CD14-positive monocyte (primary cell): ENCODE data around the gene RHOH. TPM values are rescaled to one million over a fixed set of nuclear protein-coding genes. Genes with fewer than 3 reads are reported as not detected.

Experiments
- DNase-seq, 3 donors: peaks; one replicate each; pipeline ENCODE4 v3.0.0-alpha.2; 2011 to 2022
- H2AFZ ChIP-seq: 2 replicates; pipeline ENCODE4 v1.6.0; 2012; ENCODE audit warnings: mild to moderate bottlenecking, low read depth, low read length, inconsistent platforms; ENCODE audit not compliant: insufficient read depth, poor library complexity, severe bottlenecking
- H3K27ac ChIP-seq, 2 donors: 1 replicate in 1 of 2; 2 replicates in 1 of 2; pipeline ENCODE4 v1.5.1; 2012 to 2013; ENCODE audit warnings: low read length in 2 of 2, control low read depth in 1 of 2, inconsistent platforms in 1 of 2, low read depth in 1 of 2, mild to moderate bottlenecking in 1 of 2
- H3K27me3 ChIP-seq, 2 donors: one replicate each; pipeline versions ENCODE4 v1.6.0 to v1.6.1; 2011 to 2013; ENCODE audit warnings: low read length in 2 of 2; ENCODE audit not compliant: control insufficient read depth in 2 of 2, insufficient read depth in 2 of 2
- H3K36me3 ChIP-seq, 2 donors: replicated peaks in 1 of 2; 1 replicate in 1 of 2; 2 replicates in 1 of 2; pipeline versions ENCODE4 v1.5.1 to v1.6.1; 2012 to 2013; ENCODE audit warnings: low read length in 2 of 2, control low read depth in 1 of 2, inconsistent platforms in 1 of 2, mild to moderate bottlenecking in 1 of 2; ENCODE audit not compliant: insufficient read depth in 2 of 2, control insufficient read depth in 1 of 2
- H3K4me1 ChIP-seq, 2 donors: 1 replicate in 1 of 2; 2 replicates in 1 of 2; pipeline versions ENCODE4 v1.5.1 to v1.6.1; 2012 to 2013; ENCODE audit warnings: low read length in 2 of 2, control low read depth in 1 of 2, inconsistent platforms in 1 of 2, mild to moderate bottlenecking in 1 of 2, moderate library complexity in 1 of 2; ENCODE audit not compliant: insufficient read depth in 2 of 2, control insufficient read depth in 1 of 2
- H3K4me2 ChIP-seq: replicated peaks from 2 replicates; pipeline ENCODE3; 2012; ENCODE audit warnings: low read length, moderate library complexity, mild to moderate bottlenecking; ENCODE audit not compliant: poor library complexity, severe bottlenecking; ENCODE audit errors: extremely low read depth
- H3K4me3 ChIP-seq, 3 experiments: fragments of 200-600 bp in 1 of 3; sonication (generic) in 1 of 3; replicated peaks in 1 of 3; 1 replicate in 2 of 3; 2 replicates in 1 of 3; pipeline ENCODE4 v1.5.1; 2011 to 2013; ENCODE audit warnings: low read length in 3 of 3, mild to moderate bottlenecking in 3 of 3, control low read depth in 2 of 3, low read depth in 2 of 3, inconsistent platforms in 1 of 3, moderate library complexity in 1 of 3
- H3K79me2 ChIP-seq: 2 replicates; pipeline ENCODE4 v1.6.0; 2012; ENCODE audit warnings: mild to moderate bottlenecking, control low read depth, inconsistent platforms, low read length, moderate library complexity; ENCODE audit not compliant: insufficient read depth
- H3K9ac ChIP-seq: 2 replicates; pipeline ENCODE4 v1.6.0; 2017; ENCODE audit warnings: low read length, mild to moderate bottlenecking; ENCODE audit not compliant: insufficient read depth, poor library complexity, severe bottlenecking
- H3K9me3 ChIP-seq, 2 donors: replicated peaks in 1 of 2; 1 replicate in 1 of 2; 2 replicates in 1 of 2; pipeline versions ENCODE4 v1.5.1 to v1.6.1; 2012 to 2013; ENCODE audit warnings: low read length in 2 of 2, control low read depth in 1 of 2; ENCODE audit not compliant: control insufficient read depth in 1 of 2, insufficient read depth in 1 of 2
- H4K20me1 ChIP-seq: 2 replicates; pipeline ENCODE4 v1.6.0; 2012; ENCODE audit warnings: mild to moderate bottlenecking, low read length, control low read depth, moderate library complexity; ENCODE audit not compliant: insufficient read depth
- H3K27ac Mint-ChIP-seq, 7 donors: one replicate each; pipeline ENCODE4 v1.8.0; 2020; ENCODE audit warnings: mild to moderate bottlenecking in 7 of 7, mixed read lengths in 7 of 7, moderate library complexity in 6 of 7, inconsistent platforms in 2 of 7
- H3K27me3 Mint-ChIP-seq, 3 donors: one replicate each; pipeline ENCODE4 v1.8.0; 2021 to 2022; ENCODE audit warnings: low read depth in 3 of 3, mild to moderate bottlenecking in 3 of 3, mixed read lengths in 3 of 3, moderate library complexity in 3 of 3, inconsistent platforms in 1 of 3
- H3K36me3 Mint-ChIP-seq, 2 donors: one replicate each; pipeline ENCODE4 v1.8.0; 2020; ENCODE audit warnings: mixed read lengths in 2 of 2, inconsistent platforms in 1 of 2, mild to moderate bottlenecking in 1 of 2
- H3K4me1 Mint-ChIP-seq: one replicate; pipeline ENCODE4 v1.8.0; 2020; ENCODE audit warnings: mild to moderate bottlenecking, mixed read lengths
- H3K4me3 Mint-ChIP-seq, 2 donors: one replicate each; pipeline ENCODE4 v1.8.0; 2020; ENCODE audit warnings: mild to moderate bottlenecking in 2 of 2, mixed read lengths in 2 of 2, moderate library complexity in 1 of 2
- H3K9me3 Mint-ChIP-seq, 7 donors: one replicate each; pipeline ENCODE4 v1.8.0; 2020 to 2022; ENCODE audit warnings: mixed read lengths in 7 of 7, mild to moderate bottlenecking in 6 of 7, moderate library complexity in 6 of 7, inconsistent platforms in 2 of 7
- WGBS: methylation state at CpG from one replicate; pipeline ENCODE4 v1.1.5; 2013; ENCODE audit warnings: missing lambda C conversion rate; ENCODE audit not compliant: insufficient coverage; 5-methylcytosine and 5-hydroxymethylcytosine counted together
- intact Hi-C, 2 donors: fragments of 100-400 bp; cut with micrococcal nuclease; formaldehyde crosslinking; loops; one replicate each; pipeline versions ENCODE4 v1.15.0 to v1.15.1; 2023
- polyA plus RNA-seq, 3 donors: library from polyadenylated mRNA; depleted of rRNA in 1 of 3; unstranded in 2 of 3; stranded (reverse) in 1 of 3; fragments of 300-500 nt in 2 of 3; fragments of >200 nt in 1 of 3; fragmentation: Illumina TruSeq in 2 of 3; gene quantifications; 1 replicate in 2 of 3; 2 replicates in 1 of 3; pipeline ENCODE4 v1.2.3, GENCODE V29; 2012 to 2021
- TF ChIP-seq, protein P1 (sequence below): fragments of 200-600 bp; IDR thresholded peaks from one replicate; pipeline ENCODE4 v1.8.0; 2022; ENCODE audit warnings: antibody characterized with exemption, mild to moderate bottlenecking

Gene RHOH
- polyA plus RNA-seq, 3 donors: 0.16 to 1.4 (median 1.2) TPM

DNA sequence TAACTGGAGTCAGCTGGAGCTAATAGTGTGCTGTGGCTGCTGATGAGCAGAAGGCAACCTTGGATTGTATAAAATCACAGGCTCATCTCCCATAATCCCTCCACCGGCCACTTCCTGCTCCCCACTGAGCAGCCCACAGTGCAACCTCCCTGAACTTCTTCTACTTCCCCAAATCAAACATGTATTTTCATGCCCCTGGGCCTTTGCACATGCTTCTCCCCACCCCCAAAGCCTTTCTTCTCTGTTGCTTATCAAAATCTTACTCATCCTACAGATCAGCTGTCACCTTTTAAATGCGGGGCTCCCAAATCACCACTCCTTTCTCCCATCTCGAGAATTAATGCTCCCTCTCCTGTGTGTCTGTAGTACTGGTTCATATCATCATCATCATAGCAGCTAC lies 35.8 kb downstream of the RHOH start:
- Histone ChIP-seq H3K79me2 (no peaks in the 10 kb centered on the region), H3K27ac (no peak overlapping the region)
- H3K36me3 Mint-ChIP-seq: peaks cover 0 to 3% of the 10 kb centered on the region in 2 donors

DNA sequence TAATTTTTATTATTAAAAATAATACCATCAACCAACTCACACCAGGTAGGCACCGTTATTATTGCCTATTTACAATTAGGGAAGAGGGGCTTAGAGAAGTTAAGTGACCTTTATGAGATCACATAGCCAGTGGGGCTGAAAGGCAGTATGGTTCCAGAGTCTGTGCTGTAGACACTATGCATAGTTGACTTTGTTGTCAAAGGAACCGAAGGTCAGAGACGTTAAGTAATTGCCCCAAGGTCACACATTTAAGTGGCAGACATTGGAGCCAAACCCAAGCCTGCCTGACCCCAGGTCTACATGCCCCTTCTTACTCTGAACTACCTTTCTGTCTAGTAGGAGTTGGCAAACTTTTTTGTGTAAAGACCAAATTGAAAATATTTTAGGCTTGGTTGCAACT lies 36.4 kb downstream of the RHOH start:
- H4K20me1 ChIP-seq: no peaks in the 10 kb centered on the region
- H3K9me3 Mint-ChIP-seq: peaks cover 0 to 4% (median 3%) of the 10 kb centered on the region in 7 donors
- H3K4me3 Mint-ChIP-seq: no peak overlapping the region
- no peaks in the 10 kb centered on the region for H3K36me3 ChIP-seq
- H3K4me3 ChIP-seq: no peak overlapping the region
- peaks cover 0 to 2% of the 10 kb centered on the region in 2 donors for H3K9me3 ChIP-seq
- peaks cover 0 to 2% (median 2%) of the 10 kb centered on the region in 3 donors for H3K27me3 Mint-ChIP-seq
- WGBS: 100% methylated on average over 1 of the region's 3 CpGs
- no peak overlapping the region for H3K27ac ChIP-seq
- no peak for DNase-seq
- no peak overlapping the region for H3K27ac Mint-ChIP-seq
- TF ChIP-seq, protein P1, sequence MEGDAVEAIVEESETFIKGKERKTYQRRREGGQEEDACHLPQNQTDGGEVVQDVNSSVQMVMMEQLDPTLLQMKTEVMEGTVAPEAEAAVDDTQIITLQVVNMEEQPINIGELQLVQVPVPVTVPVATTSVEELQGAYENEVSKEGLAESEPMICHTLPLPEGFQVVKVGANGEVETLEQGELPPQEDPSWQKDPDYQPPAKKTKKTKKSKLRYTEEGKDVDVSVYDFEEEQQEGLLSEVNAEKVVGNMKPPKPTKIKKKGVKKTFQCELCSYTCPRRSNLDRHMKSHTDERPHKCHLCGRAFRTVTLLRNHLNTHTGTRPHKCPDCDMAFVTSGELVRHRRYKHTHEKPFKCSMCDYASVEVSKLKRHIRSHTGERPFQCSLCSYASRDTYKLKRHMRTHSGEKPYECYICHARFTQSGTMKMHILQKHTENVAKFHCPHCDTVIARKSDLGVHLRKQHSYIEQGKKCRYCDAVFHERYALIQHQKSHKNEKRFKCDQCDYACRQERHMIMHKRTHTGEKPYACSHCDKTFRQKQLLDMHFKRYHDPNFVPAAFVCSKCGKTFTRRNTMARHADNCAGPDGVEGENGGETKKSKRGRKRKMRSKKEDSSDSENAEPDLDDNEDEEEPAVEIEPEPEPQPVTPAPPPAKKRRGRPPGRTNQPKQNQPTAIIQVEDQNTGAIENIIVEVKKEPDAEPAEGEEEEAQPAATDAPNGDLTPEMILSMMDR: no peak
- peaks cover 2% of the 10 kb centered on the region for H3K79me2 ChIP-seq
- no peaks in the 10 kb centered on the region for H3K27me3 ChIP-seq
- H3K36me3 Mint-ChIP-seq: peaks cover 0 to 3% of the 10 kb centered on the region in 2 donors
- H3K4me1 ChIP-seq: peaks cover 0 to 6% of the 10 kb centered on the region in 2 donors
- intact Hi-C loops: no loop called here
- peaks cover 24% of the 10 kb centered on the region for H3K4me1 Mint-ChIP-seq
- no peak overlapping the region for H3K4me2 ChIP-seq
- no peak overlapping the region for H3K9ac ChIP-seq
- no peak overlapping the region for H2AFZ ChIP-seq

More for the DNA sequence above, 35.8 kb downstream of the RHOH start:
- Histone ChIP-seq H4K20me1 (no peaks in the 10 kb centered on the region), H3K9me3 (peaks cover 0 to 2% of the 10 kb centered on the region in 2 donors), H3K27me3 (no peaks in the 10 kb centered on the region), H2AFZ (no peak overlapping the region), H3K4me2 (no peak overlapping the region), H3K4me3 (no peak overlapping the region), H3K36me3 (no peaks in the 10 kb centered on the region), H3K9ac (no peak overlapping the region), H3K4me1 (peaks cover 0 to 6% of the 10 kb centered on the region in 2 donors)
- no peak for DNase-seq
- intact Hi-C loops: no loop called here
- TF ChIP-seq, protein P1: no peak
- Mint-ChIP-seq H3K9me3 (peaks cover 0 to 4% (median 3%) of the 10 kb centered on the region in 7 donors), H3K4me1 (peaks cover 21% of the 10 kb centered on the region), H3K27me3 (peaks cover 0 to 2% (median 2%) of the 10 kb centered on the region in 3 donors), H3K4me3 (no peak overlapping the region), H3K27ac (peak overlapping the region in 1 of 7 donors; percentile 76)
- WGBS: 38% methylated on average over 1 of the region's 3 CpGs
